Activated CD4-positive, alpha-beta T cell treated with anti-CD3 and anti-CD28 coated beads for 24 hours (primary cell): ENCODE results near the gene ABCC3.

Source experiments
- DNase-seq, 2 donors: peaks; one replicate each; pipeline ENCODE4 v3.0.0-alpha.2; 2020; ENCODE audit warnings: low read depth in 2 of 2

Gene ABCC3

GRCh38 chr17:50634224-50634914 is at the start of gene ABCC3:
Gene ABCC3, plus strand, starts transcription at chr17:50634881. Its CDS starts 56 bp downstream, at chr17:50634937.
- DNase-seq, result no peak

GRCh38 chr17:50585346-50585745 is 49.3 kb upstream of the ABCC3 start:
- no peak for DNase-seq

GRCh38 chr17:50585891-50586290 is 48.8 kb upstream of the ABCC3 start:
- DNase-seq, result no peak

GRCh38 chr17:50586421-50587247 is 48.0 kb upstream of the ABCC3 start:
- no peak for DNase-seq

- no peak for DNase-seq
Measured at GRCh38 chr17:50587571-50587970, 47.1 kb upstream of the ABCC3 start.

GRCh38 chr17:50588391-50589049 is 46.2 kb upstream of the ABCC3 start:
- DNase-seq, result no peak

- no peak for DNase-seq
Measured at GRCh38 chr17:50589095-50589705, 45.5 kb upstream of the ABCC3 start.

- DNase-seq, result no peak
Measured at GRCh38 chr17:50590946-50591737, 43.5 kb upstream of the ABCC3 start.

GRCh38 chr17:50593321-50593720 is 41.4 kb upstream of the ABCC3 start:
- DNase-seq, result no peak

GRCh38 chr17:50594128-50594823 is 40.4 kb upstream of the ABCC3 start:
- DNase-seq, result no peak

GRCh38 chr17:50594892-50595291 is 39.8 kb upstream of the ABCC3 start:
- no peak for DNase-seq

GRCh38 chr17:50596191-50597037 is 38.3 kb upstream of the ABCC3 start:
- no peak for DNase-seq

GRCh38 chr17:50598487-50598886 is 36.2 kb upstream of the ABCC3 start:
- DNase-seq, result no peak

- no peak for DNase-seq
Measured at GRCh38 chr17:50599606-50600005, 35.1 kb upstream of the ABCC3 start.

GRCh38 chr17:50601823-50602375 is 32.8 kb upstream of the ABCC3 start:
- DNase-seq, result no peak

GRCh38 chr17:50602836-50603235 is 31.8 kb upstream of the ABCC3 start:
- DNase-seq, result no peak

- DNase-seq, result no peak
Measured at GRCh38 chr17:50603340-50603739, 31.3 kb upstream of the ABCC3 start.

GRCh38 chr17:50604513-50604912 is 30.2 kb upstream of the ABCC3 start:
- no peak for DNase-seq

- no peak for DNase-seq
Measured at GRCh38 chr17:50605429-50605828, 29.3 kb upstream of the ABCC3 start.
